Esophagus (tissue), 2 donors: ENCODE data around the gene HAPLN3. TPM values are rescaled to one million over a fixed set of nuclear protein-coding genes. Genes with fewer than 3 reads are reported as not detected.

Experiments used
- H3K27ac ChIP-seq, 2 donors: one replicate each; pipeline ENCODE4 v1.5.1; 2013; ENCODE audit warnings: low read depth in 2 of 2, mild to moderate bottlenecking in 2 of 2, inconsistent platforms in 1 of 2, low read length in 1 of 2, moderate library complexity in 1 of 2
- H3K27me3 ChIP-seq, 2 donors: one replicate each; pipeline ENCODE4 v1.6.1; 2013; ENCODE audit warnings: low read length in 2 of 2, control low read depth in 1 of 2, mild to moderate bottlenecking in 1 of 2; ENCODE audit not compliant: insufficient read depth in 2 of 2, control insufficient read depth in 1 of 2
- H3K36me3 ChIP-seq, 2 donors: one replicate each; pipeline ENCODE4 v1.6.1; 2013; ENCODE audit warnings: low read length in 1 of 2; ENCODE audit not compliant: control insufficient read depth in 2 of 2, insufficient read depth in 2 of 2
- H3K4me1 ChIP-seq, 2 donors: one replicate each; pipeline ENCODE4 v1.6.1; 2013; ENCODE audit warnings: low read length in 1 of 2; ENCODE audit not compliant: control insufficient read depth in 2 of 2, insufficient read depth in 2 of 2
- H3K4me3 ChIP-seq, 2 donors: one replicate each; pipeline ENCODE4 v1.5.1; 2013; ENCODE audit warnings: low read length in 2 of 2, mild to moderate bottlenecking in 2 of 2, low read depth in 1 of 2, moderate library complexity in 1 of 2
- H3K9me3 ChIP-seq, 2 donors: one replicate each; pipeline ENCODE4 v1.6.1; 2013; ENCODE audit warnings: mild to moderate bottlenecking in 2 of 2, low read depth in 1 of 2, low read length in 1 of 2, moderate library complexity in 1 of 2; ENCODE audit not compliant: control insufficient read depth in 2 of 2, insufficient read depth in 1 of 2
- WGBS, 2 donors: extraction: QIAGEN DNeasy Blood & Tissue Kit; methylation state at CpG; one replicate each; pipeline ENCODE4 v1.1.7; 2013; 5-methylcytosine and 5-hydroxymethylcytosine counted together
- polyA plus RNA-seq, 2 donors: library from polyadenylated mRNA; stranded (reverse); fragments of 200-250 nt; gene quantifications; one replicate each; pipeline ENCODE4 v1.2.3, GENCODE V29; 2013
- donor health status: healthy with polysubstance abuse.
- donor health status: Bipolar disorder and iron deficiency.

Gene HAPLN3
- polyA plus RNA-seq, 2 donors: 3.2 to 5.5 TPM

DNA sequence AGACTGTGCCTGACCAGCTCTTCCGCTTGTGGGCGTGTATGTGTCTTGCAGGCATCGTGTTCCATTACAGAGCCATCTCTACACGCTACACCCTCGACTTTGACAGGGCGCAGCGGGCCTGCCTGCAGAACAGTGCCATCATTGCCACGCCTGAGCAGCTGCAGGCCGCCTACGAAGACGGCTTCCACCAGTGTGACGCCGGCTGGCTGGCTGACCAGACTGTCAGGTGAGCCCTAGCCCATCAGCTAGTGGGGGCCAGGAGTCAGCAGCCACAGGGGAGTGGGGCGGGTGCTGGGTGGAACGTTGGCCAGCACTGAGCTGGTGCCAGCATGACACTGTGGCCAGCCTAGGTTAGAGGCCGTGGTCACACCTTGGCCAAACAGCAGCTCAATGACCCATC, 55.4 kb downstream of the HAPLN3 start:
- H3K27me3 ChIP-seq: no peaks in the 10 kb centered on the region
- H3K27ac ChIP-seq: no peak overlapping the region
- no peak overlapping the region for H3K4me3 ChIP-seq
- no peaks in the 10 kb centered on the region for H3K36me3 ChIP-seq
- no peaks in the 10 kb centered on the region for H3K9me3 ChIP-seq
- 83 to 84% methylated on average over 16 of the region's 16 CpGs for WGBS, 2 donors
- no peaks in the 10 kb centered on the region for H3K4me1 ChIP-seq

DNA sequence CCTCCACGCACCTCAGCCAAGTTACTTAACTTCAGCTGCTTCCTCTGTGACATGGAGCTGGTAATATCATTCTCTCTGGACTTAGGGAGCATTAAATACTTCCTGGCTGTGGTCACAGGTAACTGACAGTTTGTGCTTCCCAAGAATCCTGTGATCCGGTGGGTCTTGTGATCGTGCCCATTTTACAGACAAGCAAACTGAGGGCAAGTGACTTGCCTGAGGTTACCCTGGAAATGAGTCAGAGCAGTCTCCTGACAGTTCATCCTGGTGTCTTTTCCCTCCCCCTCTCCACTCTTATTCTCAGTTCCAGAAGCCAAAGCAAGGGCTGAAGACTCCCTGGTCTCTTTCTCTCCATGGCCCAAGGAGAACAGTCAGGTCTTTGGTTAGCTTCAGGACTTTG, 56.2 kb downstream of the HAPLN3 start:
- WGBS, 2 donors: 84% methylated on average over 3 of the region's 3 CpGs
- no peaks in the 10 kb centered on the region for H3K36me3 ChIP-seq
- H3K9me3 ChIP-seq: no peaks in the 10 kb centered on the region

GRCh38 chr15:88838667-88839066, 56.7 kb downstream of the HAPLN3 start:
- H3K9me3 ChIP-seq: no peaks in the 10 kb centered on the region
- H3K4me3 ChIP-seq: no peak overlapping the region
- H3K27ac ChIP-seq: no peak overlapping the region
- WGBS, 2 donors: 79 to 87% methylated on average over 17 to 18 of the region's 18 CpGs
- no peaks in the 10 kb centered on the region for H3K27me3 ChIP-seq
- no peaks in the 10 kb centered on the region for H3K4me1 ChIP-seq
- H3K36me3 ChIP-seq: no peaks in the 10 kb centered on the region

More for the DNA sequence above, 56.2 kb downstream of the HAPLN3 start:
- Histone ChIP-seq H3K27me3 (no peaks in the 10 kb centered on the region), H3K27ac (no peak overlapping the region), H3K4me1 (no peaks in the 10 kb centered on the region), H3K4me3 (no peak overlapping the region)

GRCh38 chr15:88835646-88836045, 59.7 kb downstream of the HAPLN3 start:
- H3K4me1 ChIP-seq: no peaks in the 10 kb centered on the region
- no peak overlapping the region for H3K27ac ChIP-seq
- H3K27me3 ChIP-seq: no peaks in the 10 kb centered on the region
- no peaks in the 10 kb centered on the region for H3K9me3 ChIP-seq
- no peak overlapping the region for H3K4me3 ChIP-seq
- 45 to 47% methylated on average over 2 of the region's 2 CpGs for WGBS, 2 donors
- H3K36me3 ChIP-seq: no peaks in the 10 kb centered on the region

DNA sequence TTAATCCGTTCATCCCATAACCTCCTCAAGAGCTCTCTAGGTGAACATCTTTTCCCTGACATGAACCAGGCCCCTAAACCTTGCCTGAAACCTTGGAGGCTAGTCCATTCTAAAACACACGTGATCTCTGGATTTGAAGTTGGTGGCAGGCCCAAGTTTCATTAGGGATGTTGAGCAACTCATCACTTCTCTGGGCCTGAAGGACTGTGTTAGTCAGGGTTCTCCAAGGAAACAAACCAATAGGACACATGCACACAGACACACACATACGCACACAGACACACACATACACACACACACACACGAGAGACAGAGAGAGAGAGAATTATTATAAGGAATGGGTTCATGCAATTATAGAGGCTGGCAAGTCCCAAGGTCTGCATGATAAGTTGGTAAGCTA, 60.2 kb downstream of the HAPLN3 start:
- Histone ChIP-seq H3K9me3 (no peaks in the 10 kb centered on the region), H3K4me1 (no peaks in the 10 kb centered on the region), H3K27ac (no peak overlapping the region), H3K27me3 (no peaks in the 10 kb centered on the region), H3K36me3 (no peaks in the 10 kb centered on the region), H3K4me3 (no peak overlapping the region)
- 86 to 87% methylated on average over 4 of the region's 4 CpGs for WGBS, 2 donors

- no peaks in the 10 kb centered on the region for H3K9me3 ChIP-seq
- 38 to 45% methylated on average over 14 of the region's 14 CpGs for WGBS, 2 donors
- H3K36me3 ChIP-seq: no peaks in the 10 kb centered on the region
- H3K4me1 ChIP-seq: no peaks in the 10 kb centered on the region
- no peaks in the 10 kb centered on the region for H3K27me3 ChIP-seq
- no peak overlapping the region for H3K4me3 ChIP-seq
- no peak overlapping the region for H3K27ac ChIP-seq
Observed at GRCh38 chr15:88834211-88834812, 61.0 kb downstream of the HAPLN3 start.

GRCh38 chr15:88833731-88834100, 61.6 kb downstream of the HAPLN3 start:
- Histone ChIP-seq H3K4me3 (no peak overlapping the region), H3K9me3 (no peaks in the 10 kb centered on the region), H3K4me1 (no peaks in the 10 kb centered on the region), H3K27me3 (no peaks in the 10 kb centered on the region), H3K27ac (no peak overlapping the region), H3K36me3 (no peaks in the 10 kb centered on the region)
- 72% methylated on average over 8 of the region's 8 CpGs for WGBS, 2 donors

DNA sequence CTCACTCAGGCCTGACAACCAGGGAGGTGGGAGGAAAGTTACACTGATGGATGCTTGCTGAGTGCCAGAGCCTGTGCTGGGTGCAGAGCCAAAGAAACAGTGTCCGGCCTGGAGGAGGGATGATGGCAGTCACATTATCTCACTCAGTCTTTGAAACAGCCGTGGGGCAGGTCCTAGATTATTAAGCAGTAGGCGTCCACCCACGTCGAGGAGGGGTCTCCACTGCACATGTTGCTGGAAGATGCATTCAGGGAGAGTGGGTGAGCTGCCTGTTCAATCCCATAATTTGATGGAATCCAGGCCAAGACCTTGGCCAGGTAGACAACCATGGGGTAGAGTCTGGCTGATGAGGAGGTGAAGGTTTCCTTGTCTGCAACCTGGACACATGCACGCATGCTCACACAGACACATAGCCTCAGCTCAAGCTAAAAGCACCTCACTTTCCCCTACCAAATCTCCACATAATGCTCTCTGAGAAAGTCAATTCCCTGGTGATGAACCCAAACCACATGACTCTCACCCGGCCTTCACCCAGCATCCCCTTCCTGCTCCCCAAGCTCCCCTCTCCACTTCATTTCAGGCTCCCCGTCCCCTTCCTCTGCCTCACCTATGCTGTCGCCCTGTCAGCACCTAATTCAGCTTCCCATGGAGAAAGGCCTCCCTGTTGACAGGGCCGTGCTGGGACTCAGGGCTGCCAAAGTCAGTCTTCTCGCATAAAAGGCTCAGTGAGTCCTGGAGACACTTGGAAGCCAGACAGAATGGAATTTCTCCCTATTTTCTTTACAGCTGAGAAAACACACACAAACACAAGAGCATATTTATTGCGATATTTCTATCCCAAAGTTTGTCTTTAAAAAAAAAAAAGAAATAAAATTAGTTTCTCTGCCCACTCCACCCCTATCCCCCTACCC, 62.3 kb downstream of the HAPLN3 start:
- H3K36me3 ChIP-seq: no peaks in the 10 kb centered on the region
- 78 to 81% methylated on average over 12 of the region's 12 CpGs for WGBS, 2 donors
- no peaks in the 10 kb centered on the region for H3K4me1 ChIP-seq
- H3K9me3 ChIP-seq: no peaks in the 10 kb centered on the region
- no peak overlapping the region for H3K27ac ChIP-seq
- no peak overlapping the region for H3K4me3 ChIP-seq
- H3K27me3 ChIP-seq: no peaks in the 10 kb centered on the region

DNA sequence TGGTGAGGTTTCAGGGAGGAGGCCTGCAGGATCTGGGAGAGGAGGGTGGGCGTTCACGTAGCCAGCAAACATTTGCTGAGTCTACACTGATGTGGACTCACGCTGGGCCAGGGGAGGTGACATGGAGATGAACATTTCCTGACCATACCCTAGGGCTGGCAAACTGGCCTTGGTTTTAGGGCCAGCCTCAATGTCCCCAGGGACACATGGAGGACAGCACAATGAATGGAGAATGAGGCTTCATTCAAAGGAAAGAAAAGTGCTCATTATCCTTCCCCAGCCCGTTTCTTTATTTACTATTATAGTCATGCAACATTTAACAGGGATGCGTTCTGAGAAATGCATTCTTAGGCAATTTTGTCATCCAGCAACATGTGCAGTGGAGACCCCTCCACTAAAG, 65.3 kb downstream of the HAPLN3 start:
- Histone ChIP-seq H3K4me1 (no peaks in the 10 kb centered on the region), H3K9me3 (no peaks in the 10 kb centered on the region), H3K27ac (no peak overlapping the region), H3K4me3 (no peak overlapping the region), H3K27me3 (no peaks in the 10 kb centered on the region), H3K36me3 (no peaks in the 10 kb centered on the region)
- 55 to 59% methylated on average over 5 of the region's 5 CpGs for WGBS, 2 donors

- no peaks in the 10 kb centered on the region for H3K4me1 ChIP-seq
- WGBS, 2 donors: 73 to 75% methylated on average over 5 of the region's 5 CpGs
- H3K27ac ChIP-seq: no peak overlapping the region
- H3K27me3 ChIP-seq: no peaks in the 10 kb centered on the region
- no peak overlapping the region for H3K4me3 ChIP-seq
- H3K9me3 ChIP-seq: no peaks in the 10 kb centered on the region
- H3K36me3 ChIP-seq: no peaks in the 10 kb centered on the region
Observed at GRCh38 chr15:88828791-88829190, 66.6 kb downstream of the HAPLN3 start.
